Ovary (tissue), 9 donors: ENCODE measurements around the gene TSBP1. TPM values are rescaled to one million over a fixed set of nuclear protein-coding genes. Genes with fewer than 3 reads are reported as not detected.
"Not testable (repeated sequence)": the region's sequence is repeated elsewhere in the genome, so short reads cannot be mapped to it uniquely, and the experiment has no call there.

Experiments used
- DNase-seq, 5 donors: peaks; one replicate each; pipeline ENCODE4 v3.0.0-alpha.2; 2019 to 2020
- H3K27ac ChIP-seq, 2 donors: fragments of 200-600 bp; one replicate each; pipeline versions ENCODE4 v1.5.1 to v1.8.0; 2019 to 2022
- H3K27me3 ChIP-seq: fragments of 200-600 bp; one replicate; pipeline ENCODE4 v1.8.0; 2022
- H3K36me3 ChIP-seq: fragments of 200-600 bp; sonication (generic); one replicate; pipeline ENCODE4 v1.5.1; 2019
- H3K4me1 ChIP-seq: one replicate; pipeline ENCODE4 v1.8.1; 2013; ENCODE audit warnings: mild to moderate bottlenecking, moderate library complexity; ENCODE audit not compliant: insufficient read depth
- H3K4me3 ChIP-seq: fragments of 200-600 bp; sonication (generic); one replicate; pipeline ENCODE4 v1.5.1; 2017
- H3K9me3 ChIP-seq, 2 donors: fragments of 200-600 bp in 1 of 2; sonication (generic) in 1 of 2; one replicate each; pipeline versions ENCODE4 v1.5.1 to v1.8.1; 2013 to 2019; ENCODE audit warnings: mild to moderate bottlenecking in 1 of 2, moderate library complexity in 1 of 2
- EP300 ChIP-seq: sonication (generic); formaldehyde crosslinking; IDR thresholded peaks from one replicate; pipeline ENCODE4 v1.6.1; 2017; ENCODE audit warnings: antibody characterized with exemption
- POLR2A ChIP-seq: fragments of 450-650 bp; IDR thresholded peaks from one replicate; pipeline ENCODE4 v1.6.1; 2017; ENCODE audit warnings: antibody characterized with exemption, mild to moderate bottlenecking, moderate library complexity
- WGBS, 3 donors: extraction: QIAGEN DNeasy Blood & Tissue Kit in 1 of 3; methylation state at CpG; one replicate each; pipeline versions ENCODE4 v1.1.5 to v1.1.7; 2013 to 2017; 5-methylcytosine and 5-hydroxymethylcytosine counted together
- intact Hi-C, 4 donors: fragments of 100-400 bp; cut with DNase I; formaldehyde crosslinking; loops; one replicate each; pipeline versions ENCODE4 v1.11.0 to v1.15.1; 2022 to 2023
- polyA plus RNA-seq, 2 donors: library from polyadenylated mRNA; stranded (reverse); fragments of 200-250 nt in 1 of 2; fragments of 350-450 nt in 1 of 2; fragmentation: Illumina TruSeq in 1 of 2; extraction: RNeasy Lipid Tissue Mini Kit (QIAGEN cat#74804) in 1 of 2; gene quantifications; one replicate each; pipeline ENCODE4 v1.2.3, GENCODE V29; 2013 to 2014
- total RNA-seq, 7 donors: library from RNA; depleted of rRNA in 2 of 7; stranded (reverse); fragments of >200 nt in 2 of 7; fragmentation: NEBNext Ultra II Directional in 3 of 7; extraction: Animal tissue kit (Norgen Biotek cat#: 25700) in 3 of 7; gene quantifications; one replicate each; pipeline versions ENCODE4 v1.1.0 to v1.2.4, GENCODE V29; 2016 to 2023
- TF ChIP-seq, protein P1 (sequence below), 3 donors: fragments of 450-650 bp in 2 of 3; fragments of 200-600 bp in 1 of 3; IDR thresholded peaks; one replicate each; pipeline versions ENCODE4 v1.5.1 to v1.8.0; 2016 to 2022; ENCODE audit warnings: antibody characterized with exemption in 3 of 3, mild to moderate bottlenecking in 1 of 3
- donor health status: DM: no; HTN: no; CAD: no; lungs with moderate emphysema.
- donor health status: DM: no; HTN: no; CAD: no.
- donor health status: Bipolar disorder and iron deficiency.
- donor health status: DM: yes; HTN: yes; CAD: no.
- donor health status: DM: no; HTN: no; CAD: no.
- donor health status: DM: yes; HTN: yes; CAD: no.

TSBP1 gene
- total and polyA plus RNA-seq, 9 donors: not detected

DNA sequence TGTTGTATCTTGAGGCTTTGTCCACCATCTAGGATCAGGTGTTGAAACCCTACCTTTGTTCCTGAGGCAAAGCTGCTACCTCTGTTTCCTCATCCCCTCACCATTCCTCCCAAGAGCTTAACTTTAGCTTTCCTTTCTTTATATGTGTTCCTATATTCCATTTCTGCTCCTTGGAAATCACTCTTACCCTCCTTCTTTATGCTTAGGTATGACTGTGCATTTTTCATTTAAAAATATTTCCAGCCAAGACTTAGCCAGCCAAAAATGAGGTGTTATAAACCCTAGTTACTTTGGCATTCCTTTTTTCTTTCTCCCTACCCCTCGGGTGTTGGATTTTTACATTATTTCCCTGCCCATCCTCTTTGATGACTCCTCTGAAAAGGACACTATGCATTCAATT, 57.7 kb downstream of the TSBP1 start:
- no peak overlapping the region for H3K4me3 ChIP-seq
- no peaks in the 10 kb centered on the region for H3K27me3 ChIP-seq
- H3K36me3 ChIP-seq: no peaks in the 10 kb centered on the region
- no peak for DNase-seq
- no peaks in the 10 kb centered on the region for H3K9me3 ChIP-seq
- WGBS, 3 donors: 89 to 96% (median 95%) methylated on average over 1 of the region's 1 CpG
- H3K4me1 ChIP-seq: peaks cover 4% of the 10 kb centered on the region
- TF ChIP-seq POLR2A (no peak), EP300 (no peak)
- TF ChIP-seq, protein P1, sequence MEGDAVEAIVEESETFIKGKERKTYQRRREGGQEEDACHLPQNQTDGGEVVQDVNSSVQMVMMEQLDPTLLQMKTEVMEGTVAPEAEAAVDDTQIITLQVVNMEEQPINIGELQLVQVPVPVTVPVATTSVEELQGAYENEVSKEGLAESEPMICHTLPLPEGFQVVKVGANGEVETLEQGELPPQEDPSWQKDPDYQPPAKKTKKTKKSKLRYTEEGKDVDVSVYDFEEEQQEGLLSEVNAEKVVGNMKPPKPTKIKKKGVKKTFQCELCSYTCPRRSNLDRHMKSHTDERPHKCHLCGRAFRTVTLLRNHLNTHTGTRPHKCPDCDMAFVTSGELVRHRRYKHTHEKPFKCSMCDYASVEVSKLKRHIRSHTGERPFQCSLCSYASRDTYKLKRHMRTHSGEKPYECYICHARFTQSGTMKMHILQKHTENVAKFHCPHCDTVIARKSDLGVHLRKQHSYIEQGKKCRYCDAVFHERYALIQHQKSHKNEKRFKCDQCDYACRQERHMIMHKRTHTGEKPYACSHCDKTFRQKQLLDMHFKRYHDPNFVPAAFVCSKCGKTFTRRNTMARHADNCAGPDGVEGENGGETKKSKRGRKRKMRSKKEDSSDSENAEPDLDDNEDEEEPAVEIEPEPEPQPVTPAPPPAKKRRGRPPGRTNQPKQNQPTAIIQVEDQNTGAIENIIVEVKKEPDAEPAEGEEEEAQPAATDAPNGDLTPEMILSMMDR (IDR thresholded peaks at IDR 0.05): no peak
- intact Hi-C loops: no loop called here
- H3K27ac ChIP-seq: no peak overlapping the region

DNA sequence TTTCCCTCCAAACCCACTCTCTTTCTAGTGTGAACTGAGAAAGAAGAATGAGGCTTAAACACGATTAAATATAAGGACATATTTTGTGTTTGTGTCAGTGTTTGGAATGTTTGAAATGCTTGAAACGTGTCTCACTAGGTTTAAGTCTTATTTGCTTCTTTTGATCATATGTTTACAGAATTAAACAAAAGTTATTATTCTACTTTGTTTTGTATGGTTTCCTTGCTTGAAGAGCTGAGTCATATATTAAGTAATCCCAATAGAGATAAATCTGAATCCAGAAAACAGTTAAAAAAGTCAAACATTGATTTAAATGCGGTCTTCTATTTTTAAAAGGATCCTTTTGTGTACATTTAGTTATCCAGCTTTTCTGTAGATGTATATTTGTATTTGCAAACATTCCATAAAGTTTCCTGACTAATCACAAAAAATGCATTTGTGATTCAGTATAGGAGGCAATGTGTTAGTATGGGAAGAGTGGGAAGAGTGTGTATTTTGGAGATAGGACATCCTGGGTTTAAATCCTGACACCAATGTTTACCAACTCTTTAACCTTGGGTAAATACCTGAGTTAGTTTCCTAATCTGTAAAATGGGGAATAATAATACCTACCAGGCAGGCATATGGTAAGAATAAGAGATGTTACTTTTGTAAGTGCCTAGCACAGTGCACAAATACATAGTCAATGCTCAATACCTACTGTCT, 72.9 kb downstream of the TSBP1 start:
- H3K4me1 ChIP-seq: no peaks in the 10 kb centered on the region
- H3K36me3 ChIP-seq: no peaks in the 10 kb centered on the region
- WGBS, 3 donors: 7 to 18% (median 11%) methylated on average over 3 of the region's 3 CpGs
- H3K27me3 ChIP-seq: no peaks in the 10 kb centered on the region
- no peak overlapping the region for H3K27ac ChIP-seq
- no peaks in the 10 kb centered on the region for H3K9me3 ChIP-seq
- H3K4me3 ChIP-seq: no peak overlapping the region
- DNase-seq: no peak
- no peak for TF ChIP-seq POLR2A
- TF ChIP-seq, protein P1 (IDR thresholded peaks at IDR 0.05): no peak
- TF ChIP-seq EP300: no peak
- intact Hi-C loops: no loop called here

DNA sequence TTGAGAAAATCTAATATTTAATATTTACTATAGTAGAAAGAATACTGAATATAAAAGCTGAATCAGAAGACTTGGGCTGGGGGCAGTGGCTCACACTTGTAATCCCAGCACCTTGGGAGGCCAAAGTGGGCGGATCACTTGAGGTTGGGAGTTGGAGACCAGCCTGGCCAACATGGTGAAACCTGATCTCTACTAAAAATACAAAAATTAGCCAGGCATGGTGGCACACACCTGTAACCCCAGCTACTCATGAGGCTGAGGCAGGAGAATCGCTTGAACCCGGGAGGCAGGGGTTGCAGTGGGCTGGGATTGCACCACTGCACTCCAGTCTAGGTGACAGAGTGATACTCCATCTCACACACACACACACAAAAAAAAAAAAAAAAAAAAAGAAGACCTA, 76.7 kb downstream of the TSBP1 start:
- H3K36me3 ChIP-seq, DNase-seq, H3K9me3 ChIP-seq, H3K27me3 ChIP-seq, H3K4me1 ChIP-seq, H3K27ac ChIP-seq, intact Hi-C loops, H3K4me3 ChIP-seq: not testable (repeated sequence)
- WGBS, 3 donors: 92 to 96% (median 95%) methylated on average over 3 of the region's 3 CpGs

DNA sequence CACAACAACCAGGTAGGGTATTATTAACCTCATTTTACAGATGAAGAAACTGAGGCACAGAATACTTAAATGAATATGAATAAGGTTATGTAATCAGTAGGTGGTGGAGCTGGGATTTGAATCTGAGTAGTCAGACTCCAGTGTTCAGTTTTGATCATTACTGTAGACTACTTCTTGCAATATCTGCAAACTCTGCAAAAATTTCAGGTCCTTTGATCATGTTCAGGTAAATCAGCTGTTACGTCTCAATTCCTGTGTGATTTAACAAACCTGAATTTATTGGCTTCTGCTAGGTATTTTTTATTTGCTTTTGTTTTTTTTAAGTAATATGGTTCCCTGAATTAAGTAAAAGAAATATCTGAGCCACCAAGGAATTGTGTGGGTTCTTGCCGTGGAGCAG, 77.1 kb downstream of the TSBP1 start:
- WGBS, 3 donors: 92 to 98% (median 94%) methylated on average over 2 of the region's 2 CpGs
- intact Hi-C loops: no loop called here
- no peaks in the 10 kb centered on the region for H3K27me3 ChIP-seq
- TF ChIP-seq POLR2A: no peak
- TF ChIP-seq EP300: no peak
- TF ChIP-seq, protein P1 (IDR thresholded peaks at IDR 0.05): no peak
- H3K4me1 ChIP-seq: no peaks in the 10 kb centered on the region
- H3K27ac ChIP-seq: no peak overlapping the region
- H3K9me3 ChIP-seq: no peaks in the 10 kb centered on the region
- no peak for DNase-seq
- no peaks in the 10 kb centered on the region for H3K36me3 ChIP-seq
- no peak overlapping the region for H3K4me3 ChIP-seq

DNA sequence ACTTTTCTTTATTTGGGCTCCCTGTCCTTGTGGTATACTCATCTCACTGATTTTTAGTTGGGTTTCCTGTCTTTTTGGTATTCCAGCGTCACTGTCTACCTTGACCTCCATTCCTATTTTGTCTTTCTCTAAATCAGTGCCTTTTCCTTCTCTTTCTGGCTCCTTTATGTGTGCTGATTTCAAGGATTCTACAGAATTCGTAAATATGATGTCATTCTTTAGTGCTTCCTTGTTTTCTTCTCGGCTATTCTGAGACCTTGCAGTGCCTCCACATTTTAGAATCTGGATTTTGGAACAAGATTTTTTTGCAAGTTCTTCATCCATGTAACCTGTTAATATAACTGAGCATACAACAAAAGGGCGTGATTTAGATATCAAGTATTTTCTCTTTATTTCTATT, 78.0 kb downstream of the TSBP1 start:
- no peaks in the 10 kb centered on the region for H3K36me3 ChIP-seq
- intact Hi-C loops: no loop called here
- H3K9me3 ChIP-seq: no peaks in the 10 kb centered on the region
- no peaks in the 10 kb centered on the region for H3K27me3 ChIP-seq
- no peaks in the 10 kb centered on the region for H3K4me1 ChIP-seq
- no peak overlapping the region for H3K27ac ChIP-seq
- TF ChIP-seq EP300 (no peak), POLR2A (no peak)
- TF ChIP-seq, protein P1 (IDR thresholded peaks at IDR 0.05): no peak
- WGBS, 3 donors: 89 to 97% (median 93%) methylated on average over 4 of the region's 4 CpGs
- no peak overlapping the region for H3K4me3 ChIP-seq
- no peak for DNase-seq
